Measurements from ENCODE around the gene CD164L2.

GRCh38 chr1:27363766-27364695 is 19.1 kb downstream of the CD164L2 start:
- TF ChIP-seq ZNF510 (tag by site-specific recombination; IDR thresholded peaks at IDR 0.05; ENCODE audit: insufficient replicate concordance) (no peak), CTCF (tag by site-specific recombination; IDR thresholded peaks at IDR 0.05) (no peak), ZNF37A (tag by site-specific recombination; IDR thresholded peaks at IDR 0.05) (no peak), HOXD13 (CRISPR knock-in tag; IDR thresholded peaks at IDR 0.05; ENCODE audit: borderline replicate concordance) (no peak), ZBTB1 (tag by site-specific recombination; IDR thresholded peaks at IDR 0.05) (no peak), ZNF449 (tag by site-specific recombination; IDR thresholded peaks at IDR 0.05) (no peak), ZNF629 (tag by site-specific recombination; IDR thresholded peaks at IDR 0.05) (no peak), ZNF24 (tag by site-specific recombination; IDR thresholded peaks at IDR 0.05) (no peak)

Measured in HEK293 (cell line).